T-helper 2 cell (primary cell): ENCODE measurements around the gene SLC25A1.

Experiments
- DNase-seq, 5 experiments: peaks; one replicate each; pipeline versions ENCODE4 v3.0.0 to v3.0.0-alpha.2; 2012 to 2022

The SLC25A1 gene

DNA sequence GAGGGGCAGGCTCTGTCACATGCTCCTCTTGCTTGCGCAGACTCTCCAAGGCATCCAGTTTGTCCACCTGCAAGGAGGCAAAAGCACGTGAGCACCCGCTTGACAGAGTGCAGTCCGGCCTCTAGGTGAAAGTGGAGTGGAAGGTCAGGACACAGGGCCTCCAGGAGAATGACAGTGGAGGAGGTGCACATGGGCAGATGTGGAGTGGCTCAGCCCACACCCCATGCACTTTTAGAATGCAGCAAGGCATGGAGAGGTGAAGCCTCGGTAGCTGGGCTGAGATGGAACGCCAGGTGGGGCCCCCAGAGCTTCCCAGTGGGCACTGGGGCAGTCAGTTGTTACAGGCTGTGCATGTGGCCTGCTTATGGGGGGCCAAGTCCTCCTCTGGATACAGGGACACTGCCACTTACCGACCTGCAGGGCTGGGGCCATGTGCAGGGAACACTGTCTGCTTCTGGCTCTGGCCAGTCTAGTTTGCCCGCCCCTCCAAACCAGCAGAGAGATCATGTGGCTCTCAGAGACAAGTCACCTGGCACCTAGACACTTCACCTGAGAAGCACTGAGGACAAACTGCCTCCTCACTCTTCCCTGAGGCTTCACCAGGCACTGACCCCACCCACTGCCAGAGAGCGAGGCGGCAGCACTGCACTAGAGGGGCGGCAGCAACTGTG, 2.3 kb upstream of the SLC25A1 start:
- no peak for DNase-seq

DNA sequence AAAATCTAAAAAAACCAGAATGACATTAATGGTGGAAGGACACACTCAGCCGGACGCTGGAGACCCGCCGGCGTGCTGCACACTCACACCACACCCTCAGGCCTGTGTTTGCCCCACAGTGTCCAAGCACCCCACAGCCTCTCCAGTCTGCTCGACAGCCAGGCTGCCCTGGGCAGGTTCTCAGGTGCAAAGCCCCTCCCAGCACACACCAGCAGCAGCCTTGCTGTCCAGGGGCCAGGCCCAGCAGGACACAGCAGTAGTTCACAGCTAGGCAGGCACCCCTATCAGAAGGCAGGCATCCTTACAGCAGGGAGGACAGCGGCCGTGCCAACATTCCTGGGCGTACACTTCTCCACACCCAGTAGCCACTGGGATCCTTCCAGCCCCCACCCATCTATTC, 1.7 kb upstream of the SLC25A1 start:
- DNase-seq = no peak

DNA sequence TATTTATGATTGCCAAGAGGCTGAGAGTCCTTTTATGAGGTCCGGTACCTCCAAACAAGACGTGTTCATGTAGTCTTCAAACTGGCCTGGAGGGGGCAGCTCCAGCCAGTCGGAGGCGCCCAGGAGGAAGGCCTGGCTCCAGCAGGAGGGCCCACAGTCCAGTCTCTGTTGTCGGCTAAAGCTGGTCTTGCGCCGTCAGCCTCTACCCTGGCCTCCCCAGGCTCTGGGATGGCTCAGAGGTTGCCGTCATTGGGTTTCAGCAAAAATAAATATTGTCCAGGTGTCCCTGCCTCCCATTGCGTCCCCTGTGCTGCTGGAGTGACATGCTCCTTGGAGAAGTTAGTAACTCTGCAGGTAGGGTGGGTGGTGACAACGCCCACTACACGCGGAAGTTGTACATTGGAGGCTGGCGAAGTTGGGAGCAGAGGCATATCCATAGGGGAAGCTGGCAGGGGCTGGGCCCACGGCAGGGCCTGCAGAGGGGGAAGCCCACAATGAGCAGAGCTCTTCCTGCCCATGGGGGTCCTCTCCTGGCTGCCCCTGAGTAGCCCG, 1.0 kb upstream of the SLC25A1 start:
- peak in 2 of 5 experiments; percentile 28 to 68 for DNase-seq

DNA sequence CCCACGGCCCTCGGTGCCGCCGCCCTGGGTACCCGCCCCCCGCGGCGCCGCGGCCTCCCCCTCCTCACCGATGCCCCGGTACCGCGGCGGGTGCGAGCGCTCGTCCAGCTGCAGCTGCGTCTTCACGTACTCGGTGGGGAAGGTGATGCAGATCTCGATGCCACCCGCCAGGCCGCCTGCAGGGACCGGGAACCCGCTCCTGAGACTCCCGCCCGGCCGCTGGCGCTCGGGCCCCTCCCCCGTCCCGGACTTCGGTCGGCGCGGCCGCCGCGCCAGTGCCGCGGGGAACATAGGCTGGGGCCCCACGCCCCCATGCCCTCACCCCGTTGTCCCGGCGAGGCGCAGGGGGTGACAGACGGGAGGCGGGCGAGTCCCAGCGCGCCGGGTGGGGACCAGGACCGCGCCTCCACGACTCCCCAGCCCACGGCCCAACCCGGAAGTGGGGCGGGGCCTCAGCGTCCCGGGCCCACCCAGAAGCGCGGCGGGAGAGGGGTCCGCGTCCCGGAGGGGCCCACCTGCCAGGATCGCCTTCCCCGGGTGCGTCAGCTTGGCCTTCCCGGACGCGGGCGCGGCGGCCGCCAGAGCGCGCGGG, 375 bp downstream of the SLC25A1 start:
- DNase-seq = peak in 4 of 5 experiments; percentile 42 to 68 (median 56)

DNA sequence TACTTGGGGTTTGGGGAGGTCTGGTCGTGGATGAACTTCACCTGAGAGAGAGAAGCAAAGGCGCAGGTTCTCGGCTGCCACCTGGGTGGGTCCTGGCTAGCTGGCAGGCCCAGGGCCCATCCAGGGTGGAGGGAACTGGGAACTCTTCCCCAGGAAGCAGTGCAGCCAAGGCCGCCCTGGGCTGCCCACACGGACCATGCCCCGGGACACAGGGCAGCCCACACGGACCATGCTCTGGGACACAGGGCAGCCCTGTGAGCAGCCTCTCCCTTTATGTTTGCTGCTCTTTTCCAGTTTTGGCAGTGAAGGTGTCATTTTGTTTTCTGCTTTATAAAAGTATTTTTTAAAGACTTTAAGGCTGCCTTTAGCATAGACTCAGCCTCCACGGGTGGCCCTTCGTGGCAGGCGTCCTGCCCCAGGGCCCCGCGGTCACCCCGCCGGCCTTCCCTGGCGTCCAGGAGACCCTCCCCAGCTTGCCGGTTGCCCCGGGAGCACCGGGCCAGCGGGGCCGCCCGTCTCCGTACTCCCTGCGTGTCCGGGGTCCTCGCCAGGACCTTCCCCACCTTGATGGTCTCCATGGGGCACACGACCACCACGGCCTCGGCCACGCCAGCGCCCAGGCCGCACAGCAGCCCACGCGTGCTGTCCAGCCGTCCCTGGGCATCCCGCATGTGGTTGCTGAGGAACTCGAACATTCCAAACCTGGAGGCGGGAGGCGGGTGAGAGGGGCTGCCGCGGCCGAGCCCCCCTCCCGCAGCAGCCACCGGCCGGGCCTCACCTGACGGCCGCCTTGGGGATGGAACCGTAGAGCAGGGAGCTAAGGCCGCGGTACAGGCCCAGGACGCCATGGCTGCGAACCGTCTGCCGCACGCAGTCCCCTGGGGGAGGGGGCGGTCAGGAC, 1.1 kb downstream of the SLC25A1 start:
- no peak for DNase-seq

DNA sequence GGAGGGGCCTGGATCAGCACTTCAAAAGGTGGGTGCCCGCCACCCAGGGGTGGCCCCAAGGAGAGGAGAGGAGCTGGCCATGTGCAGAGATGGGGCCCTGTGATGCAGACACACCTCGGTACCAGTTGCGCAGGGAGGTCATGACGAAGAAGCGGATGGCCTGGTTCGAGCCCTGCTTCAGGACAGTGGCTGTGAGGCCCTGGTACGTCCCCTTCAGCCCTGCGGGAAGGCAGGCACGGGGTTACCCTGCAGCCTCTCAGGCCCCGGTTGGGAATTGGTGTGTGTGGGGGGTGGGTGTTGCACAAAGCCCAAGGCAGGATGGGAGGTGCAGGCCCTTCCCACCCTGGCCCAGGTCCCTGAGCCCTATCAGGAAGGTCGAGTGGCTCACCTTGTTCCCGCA, 1.8 kb downstream of the SLC25A1 start:
- no peak for DNase-seq

DNA sequence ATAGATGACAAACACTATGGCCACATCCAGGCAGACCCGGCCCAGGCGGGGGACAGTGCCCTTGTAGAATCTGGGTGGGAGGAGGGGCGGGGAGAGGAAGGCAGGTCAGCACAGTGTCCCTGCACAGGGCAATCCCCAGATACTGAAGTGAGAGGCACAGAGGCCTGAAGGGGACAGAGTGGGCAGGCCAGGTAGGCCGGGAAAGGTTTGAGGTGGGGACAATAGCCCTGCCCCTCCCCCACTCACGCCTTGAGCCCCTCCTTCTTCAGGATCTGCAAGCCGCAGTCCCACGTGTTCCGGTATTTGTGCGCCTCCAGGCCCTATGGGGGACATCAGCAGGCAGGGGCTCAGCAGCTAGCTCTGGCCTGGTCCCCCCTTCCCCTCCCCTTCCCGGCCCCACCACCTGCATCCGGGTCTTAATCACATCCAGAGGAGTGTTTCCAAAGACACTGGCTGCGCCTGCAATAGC, 2.3 kb downstream of the SLC25A1 start:
- no peak for DNase-seq

DNA sequence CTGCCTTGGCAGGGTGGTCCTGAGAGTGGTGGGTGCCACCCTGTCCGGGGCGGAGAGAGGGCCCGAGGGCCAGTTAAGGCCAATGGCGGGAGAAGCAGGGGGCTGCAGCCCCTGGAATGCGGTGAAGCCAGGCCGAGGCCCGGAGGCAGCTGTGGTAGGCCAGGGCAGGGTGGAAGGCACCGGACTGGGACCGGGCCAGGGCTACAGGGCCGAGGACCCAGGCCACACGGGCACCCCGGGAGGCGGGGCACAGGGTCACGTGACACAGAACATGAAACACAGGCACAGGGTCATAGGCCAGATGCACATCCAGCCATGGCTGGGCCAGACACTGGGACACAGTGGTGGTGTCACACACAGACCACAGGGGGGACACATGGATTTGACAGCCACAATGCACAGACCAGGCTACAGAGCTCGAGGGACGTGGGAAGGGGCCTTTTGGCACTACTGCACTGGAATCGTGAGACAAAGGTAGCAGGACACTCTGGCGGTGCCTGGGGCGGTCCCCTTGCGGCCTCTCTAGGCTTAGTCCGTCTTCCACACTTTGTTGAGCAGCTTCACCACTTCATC, 2.8 kb downstream of the SLC25A1 start:
- no peak for DNase-seq

DNA sequence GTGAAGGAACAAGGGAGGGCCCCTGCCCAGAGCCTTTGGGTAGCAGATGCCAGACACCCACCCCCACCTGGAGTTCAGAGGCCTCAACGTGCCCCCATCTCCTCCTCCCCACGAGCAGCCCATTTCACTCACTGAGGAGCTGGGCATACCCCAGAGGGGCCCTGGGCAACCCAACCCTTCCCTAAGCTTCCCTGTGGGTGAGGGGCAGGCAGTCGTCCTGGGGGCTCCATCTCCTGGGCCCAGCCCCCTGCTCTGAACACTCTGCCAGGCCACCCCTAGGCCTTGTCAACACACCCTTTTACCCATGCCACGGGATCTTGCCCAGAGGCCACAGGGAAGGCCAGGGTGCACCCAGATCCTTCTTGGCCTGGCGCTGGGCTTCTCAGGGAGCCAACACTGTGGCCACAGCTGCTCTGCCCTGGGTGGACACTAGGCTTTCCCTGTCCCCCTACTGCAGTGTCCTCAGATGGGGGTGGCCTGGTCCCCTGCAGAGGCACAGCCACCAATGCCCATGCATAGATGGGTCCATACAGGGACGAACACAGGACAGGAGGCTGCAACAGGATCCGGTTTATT, 3.4 kb downstream of the SLC25A1 start:
- no peak for DNase-seq

DNA sequence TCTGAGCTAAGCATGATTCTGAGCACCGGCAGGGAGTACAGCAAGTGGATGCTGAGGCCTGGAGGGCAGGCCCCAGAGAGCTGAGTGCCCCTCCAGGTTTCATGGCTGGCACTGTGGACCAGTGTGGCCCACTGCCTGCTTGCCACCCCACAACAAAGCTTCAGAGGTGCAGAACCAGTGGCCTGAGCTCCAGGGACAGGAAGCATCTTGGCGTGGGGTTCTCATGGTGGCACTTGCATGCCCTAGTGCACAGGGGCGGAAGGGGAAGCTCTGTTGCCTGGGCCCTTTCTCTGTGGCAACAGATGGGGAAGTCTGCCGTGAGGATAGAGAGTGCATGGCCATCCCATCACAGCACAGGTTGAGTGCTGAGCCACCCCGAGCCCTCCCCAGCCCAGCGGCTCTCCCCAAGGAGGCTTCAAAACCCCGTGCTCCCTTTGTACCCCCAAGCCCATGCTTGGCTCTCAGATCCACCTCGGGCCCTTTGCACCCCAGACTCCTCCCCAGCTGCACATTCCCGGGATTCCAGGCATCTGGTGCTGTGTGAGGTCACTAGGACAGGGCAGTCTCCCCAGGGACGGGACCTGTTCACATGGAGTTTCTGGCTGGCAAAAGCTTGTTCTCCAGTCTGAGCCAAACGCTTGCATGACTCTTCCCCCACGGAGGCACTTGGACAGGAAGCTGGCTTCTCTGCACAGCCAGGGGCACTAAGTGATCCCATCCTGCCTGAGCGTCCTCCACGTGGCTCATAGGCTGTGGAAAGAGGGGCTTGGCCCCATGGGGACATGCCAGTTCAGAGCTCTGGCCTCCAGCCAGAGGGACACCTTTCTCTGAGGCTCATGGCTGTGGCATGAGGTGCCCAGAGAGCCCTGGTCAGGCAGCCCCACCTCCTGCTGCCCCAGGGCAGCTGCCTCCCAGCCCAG, 4.2 kb downstream of the SLC25A1 start:
- no peak for DNase-seq

DNA sequence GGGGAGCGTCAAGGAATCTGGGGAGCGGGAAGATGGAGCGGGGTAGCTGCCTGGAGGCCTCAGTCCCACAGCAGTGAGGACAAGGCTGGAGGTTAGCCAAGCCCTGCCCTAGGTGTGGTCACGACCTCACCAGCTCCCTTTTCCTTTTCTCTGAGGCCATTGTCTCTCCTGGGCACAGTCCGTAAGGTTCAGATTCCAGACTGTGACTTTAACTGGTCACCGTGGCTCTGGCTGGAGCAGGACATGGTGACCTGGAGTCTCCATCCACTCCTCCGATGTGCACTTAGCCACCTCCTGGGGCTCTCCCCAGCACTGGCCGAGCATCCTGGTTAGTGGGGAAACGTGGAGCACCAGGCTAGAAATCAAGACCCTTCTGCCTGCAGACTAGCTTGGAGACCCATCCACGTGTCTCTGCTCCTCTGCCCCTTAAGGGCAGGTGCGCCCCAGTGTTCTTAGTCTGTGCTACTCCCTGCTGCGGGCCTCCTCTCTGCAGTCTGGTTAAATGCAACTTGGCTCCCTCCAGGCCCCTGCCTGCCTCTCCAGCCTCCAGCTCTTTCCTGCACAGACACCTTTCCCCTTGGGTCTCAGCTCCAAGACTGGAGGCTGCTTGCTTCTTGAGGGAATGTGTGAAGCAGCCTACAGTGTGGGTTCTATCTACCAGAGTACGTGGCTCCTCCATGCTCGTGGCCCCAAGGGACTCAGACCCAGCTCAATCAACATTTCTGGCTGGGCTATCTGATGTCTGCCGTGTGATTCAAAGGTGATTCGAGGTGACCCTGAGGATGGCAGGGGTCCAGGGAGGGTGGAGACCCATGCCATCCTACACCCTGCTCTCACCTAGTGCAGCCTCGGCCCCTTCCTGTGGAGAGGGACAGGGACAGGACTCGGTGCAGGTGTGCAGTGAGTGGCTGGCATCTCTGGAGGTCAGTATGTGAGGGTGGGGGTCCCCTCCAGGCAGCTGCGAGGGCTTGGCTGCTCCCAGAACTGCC, 5.2 kb downstream of the SLC25A1 start:
- DNase-seq = no peak

DNA sequence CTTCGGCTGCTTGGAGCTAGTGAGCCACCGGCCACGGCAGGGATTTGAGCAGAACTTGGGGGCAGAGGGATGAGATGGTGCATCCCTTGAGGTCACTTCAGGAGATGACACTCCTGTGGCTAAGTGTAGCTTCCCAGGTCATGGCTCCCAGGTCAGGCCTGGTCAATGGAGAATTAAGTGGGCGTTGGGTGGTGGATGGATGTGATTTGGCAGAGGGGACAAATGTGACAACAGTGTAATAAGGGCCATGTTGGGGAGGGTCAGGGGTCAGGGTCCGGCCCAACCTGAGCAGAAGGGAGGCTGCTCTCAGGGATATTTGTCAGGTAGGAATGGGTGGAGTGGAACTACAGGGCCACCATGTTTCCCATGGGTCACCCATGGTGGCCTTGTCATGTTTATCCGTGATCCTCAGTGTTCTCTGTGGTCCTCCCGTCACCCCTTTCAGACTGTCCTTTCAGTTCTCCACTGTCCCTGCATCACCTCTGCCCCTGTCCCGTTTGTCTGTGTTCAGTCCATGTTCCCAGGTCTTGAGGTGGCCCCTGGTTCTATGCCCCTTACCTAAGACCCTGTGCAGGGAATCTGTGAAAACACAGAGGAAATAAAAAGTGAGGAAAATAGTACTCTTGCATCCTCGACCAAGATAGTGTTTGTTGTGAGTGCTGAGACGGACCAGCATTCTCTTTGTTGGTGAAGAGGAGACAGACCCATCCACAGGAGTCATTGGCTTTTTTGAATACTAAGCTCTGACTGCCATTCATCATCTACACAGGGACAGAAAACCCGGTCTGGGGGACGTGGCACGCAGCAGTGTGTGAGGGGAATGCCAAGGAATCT, 6.1 kb downstream of the SLC25A1 start:
- no peak for DNase-seq

DNA sequence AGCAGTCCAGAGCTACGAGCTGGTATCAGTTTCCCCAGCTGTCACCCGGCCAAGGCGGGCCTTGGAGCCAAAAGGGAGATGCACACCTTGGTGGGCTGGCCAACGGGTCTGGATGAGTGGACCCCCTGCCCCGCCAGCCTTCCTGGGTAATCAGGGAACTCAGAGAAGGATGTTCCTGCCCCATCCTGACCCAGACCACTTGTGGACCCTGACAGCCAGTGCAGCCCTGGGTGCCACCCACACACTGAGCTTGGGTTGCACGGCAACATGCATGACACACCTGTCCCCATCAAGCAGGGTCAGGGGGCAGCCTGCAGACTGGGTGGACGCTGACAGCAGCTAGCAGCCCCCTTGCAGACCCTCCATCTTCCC, 8.6 kb downstream of the SLC25A1 start:
- no peak for DNase-seq

DNA sequence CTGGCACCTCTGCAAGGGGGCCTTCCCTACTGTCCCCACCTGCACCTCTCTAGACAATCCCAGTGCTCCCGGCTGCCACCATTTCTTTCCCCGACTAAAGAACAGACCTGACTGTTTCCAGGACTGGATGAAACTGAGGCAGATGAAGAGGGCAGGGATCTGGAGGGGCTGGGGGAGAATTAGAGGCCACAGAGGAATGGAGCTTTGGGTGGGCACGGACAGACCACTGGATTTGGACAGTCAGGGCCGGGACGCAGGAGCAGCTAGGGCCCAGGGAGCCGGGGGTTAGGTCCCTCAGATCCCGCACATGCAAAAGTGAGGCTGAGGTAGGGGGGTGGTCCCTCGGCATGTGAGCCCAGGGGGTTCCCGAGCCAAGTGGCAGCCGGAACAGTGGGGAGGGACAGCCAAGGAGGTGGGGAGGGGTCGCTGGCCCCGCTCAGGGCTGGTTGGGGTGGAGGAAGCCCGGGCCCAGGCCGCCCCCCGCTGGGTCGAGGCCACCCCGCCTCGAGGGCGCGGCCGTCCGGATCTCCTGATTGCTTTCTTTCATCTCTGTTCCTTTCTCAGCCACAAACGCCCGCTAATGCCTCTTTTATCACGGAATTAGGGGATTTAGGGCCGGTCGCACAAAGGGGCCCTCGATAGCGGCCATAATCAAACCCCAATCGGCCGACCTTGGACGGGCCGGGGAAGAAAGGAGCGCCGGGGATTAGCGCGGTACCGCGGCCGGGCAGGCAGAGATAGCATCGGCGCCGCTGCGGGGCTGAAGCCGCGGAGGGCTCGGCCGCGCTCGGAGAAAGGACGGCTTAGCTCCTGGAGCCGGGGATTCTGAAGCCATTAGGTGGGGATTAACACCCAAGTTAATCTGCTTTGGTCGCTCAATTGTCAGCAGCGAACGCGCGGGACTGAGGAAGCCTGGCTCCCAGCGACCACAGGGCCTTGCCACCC, 9.3 kb downstream of the SLC25A1 start:
- no peak for DNase-seq

DNA sequence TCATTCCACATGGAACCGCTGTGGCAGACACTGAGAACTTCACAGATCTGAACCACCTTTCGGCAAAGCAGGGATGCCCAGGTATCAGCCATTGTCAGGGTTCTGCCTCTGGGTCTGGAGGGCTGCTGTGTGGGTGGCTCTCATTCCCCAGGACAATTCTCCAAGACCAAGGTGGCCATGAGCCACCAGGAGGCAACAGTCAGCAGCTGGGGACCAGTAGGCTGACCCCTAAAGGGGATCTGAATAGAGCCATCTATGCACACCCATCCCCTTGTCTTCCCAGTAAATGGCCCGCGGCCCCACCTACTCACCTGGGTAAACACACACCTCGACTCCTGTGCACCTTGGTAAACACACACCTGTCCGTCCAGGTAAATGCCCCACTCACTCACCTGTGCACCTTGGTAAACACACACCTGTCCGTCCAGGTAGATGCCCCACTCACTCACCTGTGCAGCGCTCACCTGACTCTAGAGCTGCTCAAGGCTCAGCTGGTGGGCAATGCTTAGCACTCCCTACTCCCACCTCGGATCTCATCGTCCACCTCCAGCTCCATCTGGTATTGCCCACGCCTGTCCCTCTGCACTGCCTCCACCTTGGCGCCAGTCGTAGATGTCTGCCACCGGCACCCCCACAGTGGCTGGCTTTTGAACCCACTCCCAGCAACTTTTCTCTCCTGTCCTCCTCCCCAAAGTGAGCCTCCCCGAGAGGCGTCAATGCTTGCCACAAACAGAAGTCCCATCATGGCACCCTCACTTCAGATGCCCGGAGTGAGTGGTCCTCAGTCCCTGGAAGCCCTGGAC, 10.2 kb downstream of the SLC25A1 start:
- DNase-seq = no peak

DNA sequence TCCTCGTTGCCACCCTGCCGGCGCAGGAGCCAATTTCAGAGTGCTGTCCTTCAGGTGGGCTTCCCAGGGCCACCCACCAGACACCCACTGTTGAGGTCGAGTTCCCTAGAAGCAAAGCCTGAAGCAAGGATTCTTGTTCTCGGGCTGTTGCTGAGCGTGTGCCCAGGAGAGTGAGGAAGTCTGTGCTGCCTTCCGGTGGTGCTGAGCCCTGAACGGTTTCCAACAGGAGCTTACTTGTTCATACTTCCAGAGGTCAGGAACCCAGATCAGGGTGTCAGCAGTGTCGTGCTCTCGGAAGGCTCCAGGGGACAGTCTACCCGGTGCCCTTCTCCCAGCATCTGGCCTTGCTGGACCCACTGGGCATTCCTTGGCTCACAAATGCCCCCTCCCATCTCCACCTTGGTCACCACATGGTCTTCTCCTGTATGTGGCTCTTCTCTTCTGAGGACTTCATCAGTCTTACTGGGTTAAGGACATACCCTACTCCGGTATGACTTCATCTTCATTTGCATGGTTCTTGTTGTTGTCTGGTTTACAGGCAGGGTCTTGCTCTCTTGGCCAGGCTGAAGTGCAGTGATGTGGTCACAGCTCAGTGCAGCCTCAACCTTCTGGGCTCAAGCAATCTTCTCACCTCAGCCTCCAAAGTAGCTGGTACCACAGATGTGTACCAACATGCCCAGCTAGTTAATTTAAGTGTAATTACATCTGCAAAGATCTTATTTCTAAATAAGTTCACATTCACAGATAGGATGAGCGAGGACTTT, 11.2 kb downstream of the SLC25A1 start:
- DNase-seq = no peak
